Measurements from ENCODE around the gene MISP3. TPM values are rescaled to one million over a fixed set of nuclear protein-coding genes. Genes with fewer than 3 reads are reported as not detected.

The MISP3 gene
- total and polyA plus RNA-seq, 2 of the 8 experiments (the other 6 are each of a cell fraction or from before 2014, with no cell fraction given) = 0.74 to 1.4 TPM

- peak in 1 of 2 experiments; percentile 15; a peak in 1 of 4 replicates for TF ChIP-seq RAD21 (IDR thresholded peaks at IDR 0.05 in 1 of 2, conservative IDR thresholded peaks at IDR 0.05 in 1 of 2; ENCODE audit: low read depth in 2 of 2, low read length in 2 of 2)
Measured at GRCh38 chr19:14056741-14057356, 15.7 kb upstream of the MISP3 start (continued).
